Neural crest cell (in vitro differentiated cells): Measurements from ENCODE around the gene TMEM135. TPM values are rescaled to one million over a fixed set of nuclear protein-coding genes. Genes with fewer than 3 reads are reported as not detected.

Source experiments
- DNase-seq: peaks from one replicate; pipeline ENCODE4 v3.0.0; 2021; ENCODE audit warnings: low read depth, mixed read lengths, low spot score
- H3K27ac Mint-ChIP-seq: one replicate; pipeline ENCODE4 v1.8.0; 2021; ENCODE audit warnings: mild to moderate bottlenecking, mixed read lengths; ENCODE audit not compliant: unreplicated experiment
- H3K27me3 Mint-ChIP-seq: 2 replicates; pipeline ENCODE4 v1.8.0; 2021; ENCODE audit warnings: low read depth, mild to moderate bottlenecking, mixed read lengths
- H3K36me3 Mint-ChIP-seq: 2 replicates; pipeline ENCODE4 v1.8.0; 2021; ENCODE audit warnings: low read depth, mild to moderate bottlenecking, mixed read lengths
- H3K4me1 Mint-ChIP-seq: 2 replicates; pipeline ENCODE4 v1.8.0; 2021; ENCODE audit warnings: mixed read lengths
- H3K4me3 Mint-ChIP-seq: one replicate; pipeline ENCODE4 v1.8.0; 2021; ENCODE audit warnings: mild to moderate bottlenecking, mixed read lengths
- H3K9me3 Mint-ChIP-seq: 2 replicates; pipeline ENCODE4 v1.8.0; 2021; ENCODE audit warnings: mixed read lengths
- total RNA-seq: library from RNA; stranded (reverse); gene quantifications from 2 replicates; pipeline ENCODE4 v1.2.1, GENCODE V29; 2021
- TF ChIP-seq, protein P1 (sequence below): fragments of 200-600 bp; sonication (generic); conservative IDR thresholded peaks from 2 replicates; pipeline ENCODE4 v1.5.0; 2021; ENCODE audit warnings: antibody characterized with exemption, mild to moderate bottlenecking

Gene TMEM135
- total RNA-seq, 1 donor from 2014 or later = 39.5 TPM

DNA sequence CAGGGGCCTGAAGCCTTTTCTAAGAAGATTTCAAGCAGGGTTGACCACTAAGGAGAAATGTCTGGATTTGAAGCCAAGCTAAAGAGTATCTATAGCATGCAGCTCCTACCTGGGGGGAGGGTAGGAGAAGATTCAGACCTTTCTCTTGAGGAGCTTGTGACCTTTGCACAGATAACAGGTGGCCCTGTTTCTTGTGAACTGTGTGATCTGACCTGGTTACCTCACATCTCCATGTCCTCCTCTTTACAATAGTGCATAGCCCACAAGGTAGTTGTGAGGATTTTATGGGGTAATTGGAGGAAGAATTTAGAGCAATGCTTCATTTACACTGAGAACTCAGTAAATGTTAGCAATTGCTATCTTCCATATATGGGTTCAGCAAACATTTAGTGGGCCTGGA is 310.1 kb downstream of the TMEM135 start:
- H3K27ac Mint-ChIP-seq = no peak overlapping the region
- DNase-seq = no peak
- TF ChIP-seq, protein P1, sequence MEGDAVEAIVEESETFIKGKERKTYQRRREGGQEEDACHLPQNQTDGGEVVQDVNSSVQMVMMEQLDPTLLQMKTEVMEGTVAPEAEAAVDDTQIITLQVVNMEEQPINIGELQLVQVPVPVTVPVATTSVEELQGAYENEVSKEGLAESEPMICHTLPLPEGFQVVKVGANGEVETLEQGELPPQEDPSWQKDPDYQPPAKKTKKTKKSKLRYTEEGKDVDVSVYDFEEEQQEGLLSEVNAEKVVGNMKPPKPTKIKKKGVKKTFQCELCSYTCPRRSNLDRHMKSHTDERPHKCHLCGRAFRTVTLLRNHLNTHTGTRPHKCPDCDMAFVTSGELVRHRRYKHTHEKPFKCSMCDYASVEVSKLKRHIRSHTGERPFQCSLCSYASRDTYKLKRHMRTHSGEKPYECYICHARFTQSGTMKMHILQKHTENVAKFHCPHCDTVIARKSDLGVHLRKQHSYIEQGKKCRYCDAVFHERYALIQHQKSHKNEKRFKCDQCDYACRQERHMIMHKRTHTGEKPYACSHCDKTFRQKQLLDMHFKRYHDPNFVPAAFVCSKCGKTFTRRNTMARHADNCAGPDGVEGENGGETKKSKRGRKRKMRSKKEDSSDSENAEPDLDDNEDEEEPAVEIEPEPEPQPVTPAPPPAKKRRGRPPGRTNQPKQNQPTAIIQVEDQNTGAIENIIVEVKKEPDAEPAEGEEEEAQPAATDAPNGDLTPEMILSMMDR = no peak
- H3K9me3 Mint-ChIP-seq = no peaks in the 10 kb centered on the region
- peaks cover 5% of the 10 kb centered on the region for H3K4me1 Mint-ChIP-seq
- no peak overlapping the region for H3K4me3 Mint-ChIP-seq
- peaks cover 2% of the 10 kb centered on the region for H3K36me3 Mint-ChIP-seq
- H3K27me3 Mint-ChIP-seq = no peaks in the 10 kb centered on the region

GRCh38 chr11:87351676-87352075 is 313.9 kb downstream of the TMEM135 start:
- DNase-seq = no peak
- Mint-ChIP-seq H3K27me3 (no peaks in the 10 kb centered on the region), H3K4me1 (peaks cover 7% of the 10 kb centered on the region), H3K9me3 (no peaks in the 10 kb centered on the region), H3K36me3 (no peaks in the 10 kb centered on the region), H3K27ac (no peak overlapping the region), H3K4me3 (no peak overlapping the region)
- TF ChIP-seq, protein P1 = no peak

- Mint-ChIP-seq H3K4me3 (no peak overlapping the region), H3K4me1 (peaks cover 7% of the 10 kb centered on the region), H3K9me3 (no peaks in the 10 kb centered on the region), H3K27me3 (no peaks in the 10 kb centered on the region), H3K36me3 (no peaks in the 10 kb centered on the region), H3K27ac (no peak overlapping the region)
- TF ChIP-seq, protein P1 = peak; percentile 98
- peak; percentile 95 for DNase-seq
These were observed 315.3 kb downstream of the TMEM135 start for GRCh38 chr11:87352759-87353707.

DNA sequence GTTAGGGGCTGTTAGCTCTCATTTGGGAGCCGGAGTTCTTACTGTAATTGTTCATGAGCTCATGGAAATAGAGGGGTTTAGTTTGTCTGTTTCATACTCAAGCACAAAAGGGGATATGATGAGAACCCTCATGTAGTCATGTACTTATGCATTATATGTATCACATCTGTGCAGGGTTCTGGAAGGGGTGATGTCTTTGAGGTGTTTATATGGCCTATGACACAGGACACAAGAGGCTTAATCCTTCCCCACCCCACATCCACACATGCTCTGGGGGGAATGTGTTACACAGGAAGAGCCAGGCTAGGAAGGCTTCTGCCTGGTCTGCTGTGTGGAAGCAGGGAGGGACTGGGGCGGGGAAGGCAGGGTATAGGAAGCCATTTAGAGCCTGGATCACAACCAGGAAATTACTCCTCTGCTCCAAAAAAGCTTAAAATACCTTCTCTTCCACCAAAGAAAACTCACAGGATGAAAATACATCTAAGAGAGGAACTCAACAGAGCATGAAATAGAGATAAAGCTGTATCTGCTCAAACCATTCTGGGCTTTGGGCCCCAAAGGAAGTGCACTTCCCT is 316.1 kb downstream of the TMEM135 start:
- TF ChIP-seq, protein P1 = no peak
- H3K9me3 Mint-ChIP-seq = no peaks in the 10 kb centered on the region
- H3K4me1 Mint-ChIP-seq = peaks cover 7% of the 10 kb centered on the region
- no peak overlapping the region for H3K27ac Mint-ChIP-seq
- H3K36me3 Mint-ChIP-seq = no peaks in the 10 kb centered on the region
- DNase-seq = no peak
- no peaks in the 10 kb centered on the region for H3K27me3 Mint-ChIP-seq
- H3K4me3 Mint-ChIP-seq = no peak overlapping the region

DNA sequence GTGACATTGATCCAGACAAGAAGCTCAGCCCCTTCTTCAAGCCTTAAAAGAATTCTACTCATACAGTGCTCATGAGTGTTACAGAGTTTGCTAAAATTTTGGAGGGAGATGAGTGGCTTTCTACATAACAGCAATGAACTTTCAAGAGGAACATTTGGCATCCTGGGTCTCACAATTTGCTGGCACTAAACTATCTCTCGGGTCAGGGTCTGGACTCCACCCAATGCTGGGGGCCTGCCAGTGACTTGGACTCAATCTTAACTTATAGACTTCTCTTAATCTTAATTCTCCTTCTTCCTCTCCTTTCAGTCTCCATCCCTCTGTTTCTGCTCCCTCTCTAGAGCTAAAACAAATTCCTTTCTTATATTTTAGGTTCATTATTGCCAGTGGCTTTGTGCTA is 317.9 kb downstream of the TMEM135 start:
- no peak overlapping the region for H3K4me3 Mint-ChIP-seq
- H3K36me3 Mint-ChIP-seq = no peaks in the 10 kb centered on the region
- no peaks in the 10 kb centered on the region for H3K9me3 Mint-ChIP-seq

More for the DNA sequence above, 317.9 kb downstream of the TMEM135 start:
- TF ChIP-seq, protein P1 = no peak
- Mint-ChIP-seq H3K4me1 (peaks cover 7% of the 10 kb centered on the region), H3K27ac (no peak overlapping the region), H3K27me3 (no peaks in the 10 kb centered on the region)
- DNase-seq = no peak
